IPS-15b (cell line): ENCODE data around the gene ITGA8.
"Not testable (repeated sequence)": the region's sequence is repeated elsewhere in the genome, so short reads cannot be mapped to it uniquely, and the experiment has no call there.

Source experiments
- H3K27me3 ChIP-seq: one replicate; pipeline ENCODE4 v1.6.1; 2013; ENCODE audit warnings: low read length; ENCODE audit not compliant: control insufficient read depth, insufficient read depth
- H3K36me3 ChIP-seq: one replicate; pipeline ENCODE4 v1.6.1; 2013; ENCODE audit warnings: low read length; ENCODE audit not compliant: control insufficient read depth, insufficient read depth
- H3K4me1 ChIP-seq: one replicate; pipeline ENCODE4 v1.6.1; 2013; ENCODE audit warnings: mild to moderate bottlenecking, low read length; ENCODE audit not compliant: control insufficient read depth, insufficient read depth
- H3K4me3 ChIP-seq: one replicate; pipeline ENCODE4 v1.5.1; 2013; ENCODE audit warnings: low read depth, low read length
- H3K9ac ChIP-seq: one replicate; pipeline ENCODE4 v1.6.1; 2013; ENCODE audit warnings: low read depth, mild to moderate bottlenecking, low read length
- H3K9me3 ChIP-seq: one replicate; pipeline ENCODE4 v1.6.1; 2013; ENCODE audit warnings: mild to moderate bottlenecking, low read length; ENCODE audit not compliant: control insufficient read depth, insufficient read depth

ITGA8 gene

DNA sequence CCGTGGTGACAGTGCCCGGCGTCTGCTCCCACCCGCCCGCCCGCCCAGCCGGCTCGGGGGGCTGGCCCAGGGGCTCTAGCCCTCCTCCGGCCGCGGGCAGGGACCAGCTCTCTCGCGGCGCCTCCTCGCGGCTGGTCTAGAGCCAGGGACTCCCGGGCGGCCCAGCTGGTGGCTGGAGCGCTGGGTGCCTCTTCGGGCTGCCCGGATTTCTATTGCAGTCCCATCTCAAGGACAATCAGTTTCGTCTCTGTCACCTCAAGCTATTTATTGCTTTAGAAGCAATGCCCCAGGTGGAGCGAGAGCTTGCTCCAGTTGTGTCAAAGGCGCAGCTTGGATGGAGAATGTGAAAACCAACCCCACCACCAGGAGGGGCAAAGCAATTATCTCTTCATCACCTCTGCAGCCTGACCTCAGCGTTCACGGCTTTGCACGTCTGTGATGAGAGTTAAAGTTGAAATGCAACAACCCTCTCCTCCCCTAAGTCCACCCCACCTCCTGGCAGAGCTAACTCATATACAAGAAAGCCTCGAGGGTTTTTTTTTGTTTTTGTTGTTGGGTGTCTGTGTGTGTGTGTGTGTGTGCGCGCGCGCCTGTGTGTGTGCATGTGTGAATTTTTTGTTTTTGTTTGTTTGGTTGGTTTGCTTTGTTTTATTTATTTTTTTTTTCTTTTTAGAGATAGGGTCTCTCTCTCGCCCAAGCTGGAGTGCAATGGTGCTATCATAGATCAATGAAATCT, at the start of gene ITGA8:
TSS of gene ITGA8 (minus strand) at position 24 of the 736 bp plus-strand sequence. CDS start 151 bp downstream, outside the sequence.
- Histone ChIP-seq H3K36me3 (no peaks in the 10 kb centered on the region), H3K9me3 (no peaks in the 10 kb centered on the region), H3K4me3 (peak within 1 kb of the TSS; percentile 54), H3K9ac (no peak within 1 kb of the TSS), H3K27me3 (peaks cover 33% of the 10 kb centered on the region), H3K4me1 (peaks cover 3% of the 10 kb centered on the region)

DNA sequence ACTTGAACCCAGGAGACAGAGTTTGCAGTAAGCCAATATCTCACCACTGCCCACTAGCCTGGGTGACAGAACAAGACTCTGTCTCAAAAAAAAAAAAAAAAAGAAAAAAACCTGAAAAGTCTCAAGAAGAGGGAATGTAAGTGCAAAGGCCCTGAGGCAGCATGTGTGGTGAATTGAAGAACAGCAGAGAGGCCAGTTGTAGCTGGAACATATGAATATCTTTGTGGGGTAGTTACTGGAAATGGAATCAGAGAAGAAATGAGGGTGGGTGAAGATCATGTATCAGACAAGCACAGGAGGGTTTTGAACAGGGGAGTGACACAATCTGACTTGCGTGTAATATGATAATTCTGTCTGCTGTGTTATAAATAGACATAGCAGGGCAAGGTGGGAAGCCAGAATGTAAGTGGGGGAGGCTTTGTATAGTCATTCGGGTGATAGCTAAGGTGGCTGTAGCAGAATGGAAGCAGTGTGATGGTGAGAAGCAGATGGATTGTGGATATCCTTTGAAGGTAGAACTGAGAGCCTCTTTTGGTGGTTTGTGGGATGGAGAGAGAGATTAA, 45.3 kb upstream of the ITGA8 start:
- H3K4me3 ChIP-seq, result no peak overlapping the region
- no peaks in the 10 kb centered on the region for H3K27me3 ChIP-seq
- H3K4me1 ChIP-seq, result no peaks in the 10 kb centered on the region
- no peaks in the 10 kb centered on the region for H3K36me3 ChIP-seq
- H3K9me3 ChIP-seq, result no peaks in the 10 kb centered on the region
- H3K9ac ChIP-seq, result no peak overlapping the region

DNA sequence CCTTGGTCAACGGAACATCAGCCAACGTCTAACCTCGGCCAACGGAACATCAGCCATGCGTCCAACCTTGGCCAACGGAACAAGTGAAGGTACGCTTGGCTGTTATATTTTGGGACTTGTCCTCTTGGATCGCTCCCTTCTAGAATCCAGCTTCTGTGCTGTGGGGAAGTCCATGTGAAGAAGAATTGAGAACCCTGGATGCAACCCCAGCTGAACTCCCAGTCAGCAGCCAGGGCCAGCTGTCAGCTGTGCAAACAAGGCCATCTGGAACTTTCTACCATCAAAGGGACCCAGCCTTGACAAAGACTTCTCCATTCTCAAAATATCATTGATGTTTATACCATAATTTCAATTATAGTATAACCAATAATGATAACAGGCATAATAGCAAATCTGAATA, 43.3 kb upstream of the ITGA8 start:
- Histone ChIP-seq H3K9me3 (no peaks in the 10 kb centered on the region), H3K4me3 (no peak overlapping the region), H3K9ac (no peak overlapping the region), H3K36me3 (no peaks in the 10 kb centered on the region), H3K27me3 (no peaks in the 10 kb centered on the region), H3K4me1 (no peaks in the 10 kb centered on the region)

DNA sequence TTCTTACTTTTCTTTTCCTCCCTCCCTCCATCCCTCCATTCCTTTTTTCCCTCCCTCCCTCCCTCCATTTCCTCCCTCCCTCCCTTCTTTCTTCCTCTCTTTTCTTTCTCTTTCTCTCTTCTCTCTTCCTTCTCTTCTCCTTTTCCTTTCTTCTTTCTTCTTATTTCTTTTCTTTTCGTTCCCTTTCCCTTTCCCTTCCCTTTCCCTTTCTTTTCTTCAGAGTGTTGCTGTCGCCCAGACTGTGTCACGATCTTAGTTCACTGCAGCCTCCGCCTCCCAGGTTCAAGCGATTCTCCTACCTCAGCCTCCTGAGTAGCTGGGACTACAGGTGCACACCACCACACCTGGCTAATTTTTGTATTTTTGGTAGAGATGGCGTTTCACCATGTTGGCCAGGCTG, 42.5 kb upstream of the ITGA8 start:
- H3K4me1 ChIP-seq, H3K36me3 ChIP-seq: not testable (repeated sequence)

DNA sequence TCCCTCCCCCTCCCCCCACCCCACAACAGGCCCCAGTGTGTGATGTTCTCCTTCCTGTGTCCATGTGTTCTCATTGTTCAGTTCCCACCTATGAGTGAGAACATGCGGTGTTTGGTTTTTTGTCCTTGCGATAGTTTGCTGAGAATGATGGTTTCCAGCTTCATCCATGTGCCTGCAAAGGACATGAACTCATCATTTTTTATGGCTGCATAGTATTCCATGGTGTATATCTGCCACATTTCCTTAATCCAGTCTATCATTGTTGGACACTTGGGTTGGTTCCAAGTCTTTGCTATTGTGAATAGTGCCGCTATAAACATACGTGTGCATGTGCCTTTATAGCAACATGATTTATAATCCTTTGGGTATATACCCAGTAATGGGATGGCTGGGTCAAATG, 41.5 kb upstream of the ITGA8 start:
- not testable (repeated sequence) for H3K9ac ChIP-seq, H3K27me3 ChIP-seq, H3K9me3 ChIP-seq, H3K4me1 ChIP-seq, H3K36me3 ChIP-seq, H3K4me3 ChIP-seq

More for the DNA sequence above, 42.5 kb upstream of the ITGA8 start:
- H3K27me3 ChIP-seq, H3K9ac ChIP-seq, H3K4me3 ChIP-seq, H3K9me3 ChIP-seq: not testable (repeated sequence)

DNA sequence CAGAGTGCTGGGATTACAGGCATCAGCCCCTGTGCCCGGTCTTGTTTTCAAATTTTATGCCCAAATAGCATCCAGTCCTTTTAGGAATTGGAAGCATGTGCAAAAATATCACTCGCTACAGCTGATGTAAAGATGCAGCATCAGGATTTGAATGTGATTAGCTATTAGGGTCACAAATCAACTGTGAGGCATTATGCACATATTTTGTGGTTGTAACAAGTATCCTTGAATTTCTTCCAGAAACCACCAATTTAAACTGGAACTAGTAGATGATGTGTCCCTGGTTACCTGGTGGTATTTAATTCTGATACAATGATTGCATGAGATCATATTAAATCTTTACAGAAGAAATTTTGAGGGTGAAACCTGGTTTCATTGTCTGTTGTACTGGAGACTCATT, 41.0 kb upstream of the ITGA8 start:
- Histone ChIP-seq H3K9me3 (no peaks in the 10 kb centered on the region), H3K36me3 (no peaks in the 10 kb centered on the region), H3K9ac (no peak overlapping the region), H3K4me1 (no peaks in the 10 kb centered on the region), H3K4me3 (no peak overlapping the region), H3K27me3 (no peaks in the 10 kb centered on the region)

DNA sequence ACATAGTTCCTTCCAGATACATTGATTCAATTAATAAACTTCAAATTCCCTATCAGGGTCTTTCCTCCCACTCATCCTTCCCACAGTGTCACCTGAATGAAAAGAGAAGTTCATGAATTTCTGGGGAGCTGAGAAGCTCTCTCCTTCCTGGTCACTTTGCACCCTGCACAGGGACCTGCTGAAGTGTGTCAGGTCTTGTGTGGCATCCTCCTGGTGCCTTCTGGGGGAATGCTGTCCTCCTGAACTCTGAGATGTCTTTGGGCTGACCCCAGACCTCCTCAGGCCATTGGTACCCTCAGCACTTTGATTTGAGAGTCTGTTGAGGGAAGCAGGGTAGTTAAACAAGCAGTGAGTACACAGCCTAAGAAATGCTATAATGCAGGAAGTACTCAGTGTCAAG, 39.5 kb upstream of the ITGA8 start:
- Histone ChIP-seq H3K9me3 (no peaks in the 10 kb centered on the region), H3K9ac (no peak overlapping the region), H3K4me3 (no peak overlapping the region), H3K27me3 (no peaks in the 10 kb centered on the region), H3K36me3 (no peaks in the 10 kb centered on the region), H3K4me1 (no peaks in the 10 kb centered on the region)

DNA sequence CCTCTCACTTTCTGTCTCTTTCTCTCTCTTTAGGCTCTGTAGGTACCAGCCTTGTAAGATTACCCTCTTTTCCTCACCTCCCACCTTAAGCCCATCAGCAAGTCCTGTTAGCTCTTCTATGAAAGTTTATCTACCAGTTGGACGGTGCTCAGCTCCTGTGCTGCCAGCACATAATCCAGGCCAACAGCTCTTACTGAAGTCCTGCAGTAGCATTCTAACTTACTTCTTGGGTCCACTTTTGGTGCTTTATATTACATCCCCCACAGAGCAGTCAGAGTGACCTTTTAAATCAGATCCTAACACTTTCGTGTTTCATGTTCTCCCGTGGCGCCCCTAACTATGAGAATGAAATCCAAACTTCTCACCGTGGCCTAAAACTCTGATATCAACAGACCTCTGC, 38.9 kb upstream of the ITGA8 start:
- H3K9me3 ChIP-seq, result no peaks in the 10 kb centered on the region
- no peaks in the 10 kb centered on the region for H3K27me3 ChIP-seq
- H3K4me3 ChIP-seq, result no peak overlapping the region
- no peaks in the 10 kb centered on the region for H3K4me1 ChIP-seq
- no peak overlapping the region for H3K9ac ChIP-seq
- H3K36me3 ChIP-seq, result no peaks in the 10 kb centered on the region

DNA sequence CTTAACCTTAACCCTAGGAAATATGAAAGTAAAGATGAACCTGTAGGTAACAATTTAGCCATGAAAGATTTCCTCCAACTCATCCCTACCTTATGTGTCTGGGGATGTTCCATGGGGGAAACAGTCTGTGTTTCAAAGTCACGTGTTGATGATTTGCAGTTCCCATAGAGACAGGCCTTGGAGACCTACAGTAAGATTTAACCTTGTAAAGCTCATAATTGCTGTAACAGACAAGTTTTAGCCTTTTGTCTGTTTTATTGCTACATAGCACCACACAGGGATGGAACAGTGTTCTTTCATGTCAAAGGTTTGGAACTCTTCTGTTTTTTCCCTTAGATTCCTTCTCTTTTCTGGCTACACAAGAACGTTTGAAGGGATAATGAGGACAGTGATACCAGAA, 35.2 kb upstream of the ITGA8 start:
- H3K9ac ChIP-seq, result no peak overlapping the region
- H3K4me3 ChIP-seq, result no peak overlapping the region
- H3K9me3 ChIP-seq, result no peaks in the 10 kb centered on the region
- H3K36me3 ChIP-seq, result no peaks in the 10 kb centered on the region
- H3K27me3 ChIP-seq, result no peaks in the 10 kb centered on the region
- H3K4me1 ChIP-seq, result no peaks in the 10 kb centered on the region

DNA sequence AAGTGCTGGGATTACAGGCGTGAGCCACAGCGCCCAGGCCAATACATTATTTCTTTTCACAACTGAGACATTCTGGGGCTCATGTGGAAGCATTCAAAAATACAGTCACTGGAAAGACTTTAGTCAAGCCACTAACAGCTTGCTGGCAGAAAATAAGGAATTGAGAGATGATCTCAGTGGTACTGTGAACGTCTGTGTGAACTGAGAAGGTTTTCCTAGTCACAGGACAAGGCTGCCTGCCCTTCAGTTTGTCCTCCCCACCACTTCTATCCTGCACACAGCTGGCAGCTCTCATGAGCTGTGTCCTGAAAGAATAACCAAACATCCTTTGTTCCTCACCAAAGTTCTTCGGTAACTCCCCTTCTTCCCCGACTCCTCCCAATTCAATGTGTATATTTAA, 31.3 kb upstream of the ITGA8 start:
- Histone ChIP-seq H3K4me1 (no peaks in the 10 kb centered on the region), H3K4me3 (no peak overlapping the region), H3K27me3 (no peaks in the 10 kb centered on the region)

DNA sequence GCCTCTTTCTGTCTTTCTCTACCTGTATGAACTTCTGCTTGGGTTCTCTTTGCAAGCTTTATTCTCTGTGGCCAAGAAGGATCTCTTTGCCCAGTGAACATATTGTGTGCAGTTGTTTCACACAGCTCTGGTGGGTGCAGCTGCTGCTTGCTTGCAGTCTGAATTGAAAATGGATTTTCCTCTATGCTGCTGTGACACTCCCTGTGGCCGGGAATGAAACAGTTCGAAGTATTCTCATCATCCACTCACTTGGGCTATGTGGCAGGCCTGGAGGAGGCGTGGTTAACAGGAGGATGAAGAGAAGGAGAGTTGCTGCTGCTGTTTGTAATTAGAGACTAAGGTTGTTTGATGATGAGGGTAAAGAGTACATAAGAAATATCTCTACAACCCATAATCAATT, 28.4 kb upstream of the ITGA8 start:
- Histone ChIP-seq H3K36me3 (no peaks in the 10 kb centered on the region), H3K4me1 (no peaks in the 10 kb centered on the region), H3K27me3 (no peaks in the 10 kb centered on the region), H3K9me3 (no peaks in the 10 kb centered on the region), H3K4me3 (no peak overlapping the region), H3K9ac (no peak overlapping the region)

More for the DNA sequence above, 31.3 kb upstream of the ITGA8 start:
- Histone ChIP-seq H3K36me3 (no peaks in the 10 kb centered on the region), H3K9me3 (no peaks in the 10 kb centered on the region), H3K9ac (no peak overlapping the region)

DNA sequence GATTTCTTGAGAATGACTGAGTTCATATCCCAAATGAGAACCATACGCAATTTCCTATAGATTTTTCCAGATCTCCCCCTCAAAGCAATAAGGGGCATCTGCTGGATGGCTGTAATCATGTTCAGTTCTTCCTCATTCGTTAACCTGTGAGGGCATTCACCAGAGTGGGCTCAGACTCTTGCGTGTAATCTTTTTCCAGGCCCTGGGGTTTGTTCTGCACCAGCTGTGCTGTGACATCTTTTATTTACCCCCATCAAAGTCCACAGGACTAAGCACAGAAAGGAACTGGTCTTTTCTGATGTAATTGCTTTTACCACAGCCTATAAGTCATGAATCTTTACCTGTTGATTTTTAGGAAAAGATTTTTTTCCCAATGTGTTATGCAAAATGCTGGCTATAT, 27.9 kb upstream of the ITGA8 start:
- no peak overlapping the region for H3K4me3 ChIP-seq
- no peaks in the 10 kb centered on the region for H3K9me3 ChIP-seq
- no peaks in the 10 kb centered on the region for H3K4me1 ChIP-seq
- no peaks in the 10 kb centered on the region for H3K36me3 ChIP-seq
- no peaks in the 10 kb centered on the region for H3K27me3 ChIP-seq
- no peak overlapping the region for H3K9ac ChIP-seq
